HG02884 (cell line): ENCODE results near the gene DLGAP1.

ENCODE experiments used
- ATAC-seq: cut with Tn5 transposase; IDR thresholded peaks from one replicate; pipeline ENCODE4 v1.9.1; 2021; ENCODE audit warnings: mild to moderate bottlenecking, moderate library complexity; ENCODE audit not compliant: unreplicated experiment

DLGAP1 gene

GRCh38 chr18:3526421-3527354 lies 928.4 kb downstream of the DLGAP1 start:
- ATAC-seq: peak; percentile 69

GRCh38 chr18:3525870-3526420 lies 929.2 kb downstream of the DLGAP1 start:
- no peak for ATAC-seq

- ATAC-seq: no peak
These were observed 930.4 kb downstream of the DLGAP1 start for GRCh38 chr18:3524706-3525105.

- ATAC-seq: no peak
These were observed 934.6 kb downstream of the DLGAP1 start for GRCh38 chr18:3520230-3521085.

GRCh38 chr18:3514312-3515216 lies 940.5 kb downstream of the DLGAP1 start:
- no peak for ATAC-seq

- ATAC-seq: peak; percentile 95
These were observed 941.6 kb downstream of the DLGAP1 start for GRCh38 chr18:3513481-3513880.

- no peak for ATAC-seq
These were observed 943.1 kb downstream of the DLGAP1 start for GRCh38 chr18:3511980-3512379.

- ATAC-seq: no peak
These were observed 944.2 kb downstream of the DLGAP1 start for GRCh38 chr18:3510896-3511295.

GRCh38 chr18:3510024-3510423 lies 945.1 kb downstream of the DLGAP1 start:
- ATAC-seq: no peak

GRCh38 chr18:3508576-3509549 lies 946.2 kb downstream of the DLGAP1 start:
- ATAC-seq: no peak

GRCh38 chr18:3504637-3505036 lies 950.5 kb downstream of the DLGAP1 start:
- ATAC-seq: no peak

- ATAC-seq: no peak
These were observed 952.5 kb downstream of the DLGAP1 start for GRCh38 chr18:3502650-3503049.

GRCh38 chr18:3500016-3500415 lies 955.1 kb downstream of the DLGAP1 start:
- ATAC-seq: no peak

GRCh38 chr18:3499501-3499900 lies 955.6 kb downstream of the DLGAP1 start:
- no peak for ATAC-seq

- no peak for ATAC-seq
These were observed 956.2 kb downstream of the DLGAP1 start for GRCh38 chr18:3498698-3499471.

GRCh38 chr18:3495691-3496430 lies 959.2 kb downstream of the DLGAP1 start:
- no peak for ATAC-seq

GRCh38 chr18:3494569-3494968 lies 960.5 kb downstream of the DLGAP1 start:
- ATAC-seq: no peak

- no peak for ATAC-seq
These were observed 960.9 kb downstream of the DLGAP1 start for GRCh38 chr18:3494245-3494526.
